ENCODE results near the gene CATSPER3. TPM values are rescaled to one million over a fixed set of nuclear protein-coding genes. Genes with fewer than 3 reads are reported as not detected.

The CATSPER3 gene
- polyA plus RNA-seq (ENCODE audit: low read depth in 6 of 6), result 1 to 10 TPM in 1 of 6 donors, under 1 TPM in 3, not detected in 2; 0.31 to 1.1 (median 0.43) TPM

DNA sequence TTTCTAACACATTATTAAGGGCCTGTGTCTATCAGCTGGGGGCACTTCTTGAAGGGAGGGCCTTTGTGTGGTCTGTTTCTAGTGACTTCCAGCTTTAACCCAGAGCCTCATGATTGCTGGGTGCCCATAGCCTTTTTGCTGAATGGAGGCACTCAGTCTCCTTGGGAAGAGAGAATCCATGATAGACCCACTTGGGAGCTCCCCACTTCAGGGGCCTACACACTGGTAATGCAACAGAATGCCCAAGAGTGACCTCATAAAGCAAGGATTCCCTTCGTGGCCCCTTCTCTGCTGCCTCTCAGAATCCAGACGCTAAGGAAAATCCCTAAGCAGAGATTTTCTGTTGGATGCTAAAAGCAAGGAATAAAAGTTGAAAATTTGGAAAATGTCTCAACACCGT lies at the start of gene CATSPER3:
Gene CATSPER3 (plus strand): TSS at position 301 of the 400 bp plus-strand sequence. CDS start 85 bp downstream, at position 386.
- Mint-ChIP-seq H3K9me3 (no peaks in the 10 kb centered on the region), H3K27me3 (no peaks in the 10 kb centered on the region), H3K4me1 (no peaks in the 10 kb centered on the region), H3K27ac (peak within 1 kb of the TSS in 2 of 6 donors; percentile 3 to 68), H3K36me3 (peaks cover 5 to 12% of the 10 kb centered on the region in 2 donors), H3K4me3 (no peak within 1 kb of the TSS)
- DNase-seq, result no peak
- ATAC-seq (ENCODE audit: low read depth in 2 of 2), result no peak

- Mint-ChIP-seq H3K27me3 (no peaks in the 10 kb centered on the region), H3K9me3 (no peaks in the 10 kb centered on the region), H3K27ac (no peak overlapping the region), H3K4me1 (peaks cover 0 to 3% (median 0%) of the 10 kb centered on the region in 3 donors), H3K4me3 (peak overlapping the region in 1 of 8 donors; percentile 74), H3K36me3 (peaks cover 8 to 11% of the 10 kb centered on the region in 2 donors)
- ATAC-seq (ENCODE audit: low read depth in 2 of 2) (no peak), DNase-seq (no peak)
Observed at GRCh38 chr5:134918861-134919260, 48.8 kb upstream of the CATSPER3 start.

DNA sequence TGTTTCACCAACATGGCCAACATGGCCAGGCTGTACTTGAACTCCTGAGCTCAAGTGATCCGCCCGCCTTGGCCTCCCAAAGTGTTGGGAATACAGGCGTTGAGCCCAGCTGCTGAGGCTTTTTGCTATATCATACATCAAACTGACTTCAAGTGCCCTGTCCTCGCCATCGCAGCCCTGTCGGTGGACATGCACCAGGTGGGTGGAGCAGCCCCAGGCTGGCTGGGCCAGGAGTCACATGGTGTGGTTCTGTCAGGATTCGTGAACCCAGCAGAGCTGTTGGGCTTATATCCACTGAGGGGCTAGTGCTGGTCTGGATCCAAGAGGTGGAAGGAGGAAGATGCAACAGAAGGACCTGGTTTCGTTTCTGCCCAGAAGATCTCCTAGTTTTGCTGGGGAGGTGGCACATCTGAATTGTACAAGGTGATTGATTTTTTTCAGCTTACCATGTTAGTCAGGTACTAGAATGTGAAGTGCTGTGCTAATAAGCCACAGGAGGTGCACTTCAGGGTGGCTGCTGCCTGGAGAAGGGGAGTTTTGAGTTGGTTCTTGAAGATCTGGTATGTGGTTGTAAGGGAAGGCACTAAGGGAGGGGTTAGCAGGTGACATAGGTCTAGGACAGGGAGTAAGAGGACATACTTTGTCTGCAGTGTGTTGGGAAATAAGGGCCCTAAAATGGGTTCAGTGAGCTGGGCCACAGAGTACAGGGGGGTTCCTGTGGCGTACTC lies 46.7 kb upstream of the CATSPER3 start:
- Mint-ChIP-seq H3K27ac (no peak overlapping the region), H3K27me3 (no peaks in the 10 kb centered on the region), H3K4me1 (peaks cover 0 to 3% (median 0%) of the 10 kb centered on the region in 3 donors), H3K36me3 (peaks cover 8 to 11% of the 10 kb centered on the region in 2 donors), H3K9me3 (no peaks in the 10 kb centered on the region), H3K4me3 (no peak overlapping the region)
- DNase-seq (no peak), ATAC-seq (ENCODE audit: low read depth in 2 of 2) (no peak)

GRCh38 chr5:134932508-134932907 lies 35.2 kb upstream of the CATSPER3 start:
- Mint-ChIP-seq H3K36me3 (peaks cover 5 to 8% of the 10 kb centered on the region in 2 donors), H3K4me3 (no peak overlapping the region), H3K4me1 (peaks cover 0 to 7% (median 5%) of the 10 kb centered on the region in 3 donors), H3K27ac (peak overlapping the region in 1 of 6 donors; percentile 15), H3K9me3 (no peaks in the 10 kb centered on the region), H3K27me3 (no peaks in the 10 kb centered on the region)
- no peak for DNase-seq
- ATAC-seq (ENCODE audit: low read depth in 2 of 2), result no peak

DNA sequence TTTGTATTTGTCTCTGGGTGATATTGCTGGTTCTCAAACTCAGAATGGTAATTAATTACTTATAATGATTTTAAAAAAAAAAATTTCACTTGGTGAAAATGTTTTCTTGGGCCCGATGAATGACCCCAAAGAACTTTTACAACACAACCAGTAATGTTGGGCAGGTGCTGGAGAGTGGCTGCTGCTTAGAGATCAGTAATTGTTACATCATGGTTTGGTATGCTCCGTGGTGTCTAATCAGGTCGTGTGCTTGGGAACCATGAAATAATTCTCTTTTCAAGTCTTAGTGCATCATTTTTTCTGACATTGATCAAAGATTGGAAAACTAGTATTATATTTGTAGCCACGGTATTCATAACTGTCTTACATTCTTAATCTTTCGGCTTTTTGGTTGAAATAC lies 33.5 kb upstream of the CATSPER3 start:
- no peak for ATAC-seq (ENCODE audit: low read depth in 2 of 2)
- Mint-ChIP-seq H3K9me3 (no peaks in the 10 kb centered on the region), H3K4me1 (peaks cover 0 to 5% (median 0%) of the 10 kb centered on the region in 3 donors), H3K4me3 (no peak overlapping the region), H3K36me3 (peaks cover under 1 to 5% of the 10 kb centered on the region in 2 donors), H3K27ac (no peak overlapping the region), H3K27me3 (no peaks in the 10 kb centered on the region)
- no peak for DNase-seq

- H3K27me3 Mint-ChIP-seq, result no peaks in the 10 kb centered on the region
- no peak for ATAC-seq (ENCODE audit: low read depth in 2 of 2)
- no peak for DNase-seq
- peaks cover 0 to 5% of the 10 kb centered on the region in 2 donors for H3K36me3 Mint-ChIP-seq
- no peaks in the 10 kb centered on the region for H3K4me1 Mint-ChIP-seq
- H3K9me3 Mint-ChIP-seq, result no peaks in the 10 kb centered on the region
- H3K27ac Mint-ChIP-seq, result no peak overlapping the region
- H3K4me3 Mint-ChIP-seq, result no peak overlapping the region
Observed at GRCh38 chr5:134935711-134936602, 31.8 kb upstream of the CATSPER3 start.

- Mint-ChIP-seq H3K4me1 (no peaks in the 10 kb centered on the region), H3K9me3 (no peaks in the 10 kb centered on the region), H3K27ac (no peak overlapping the region), H3K4me3 (no peak overlapping the region), H3K36me3 (peaks cover 0 to 5% of the 10 kb centered on the region in 2 donors), H3K27me3 (no peaks in the 10 kb centered on the region)
- DNase-seq, result no peak
- no peak for ATAC-seq (ENCODE audit: low read depth in 2 of 2)
Observed at GRCh38 chr5:134937526-134937925, 30.2 kb upstream of the CATSPER3 start.

DNA sequence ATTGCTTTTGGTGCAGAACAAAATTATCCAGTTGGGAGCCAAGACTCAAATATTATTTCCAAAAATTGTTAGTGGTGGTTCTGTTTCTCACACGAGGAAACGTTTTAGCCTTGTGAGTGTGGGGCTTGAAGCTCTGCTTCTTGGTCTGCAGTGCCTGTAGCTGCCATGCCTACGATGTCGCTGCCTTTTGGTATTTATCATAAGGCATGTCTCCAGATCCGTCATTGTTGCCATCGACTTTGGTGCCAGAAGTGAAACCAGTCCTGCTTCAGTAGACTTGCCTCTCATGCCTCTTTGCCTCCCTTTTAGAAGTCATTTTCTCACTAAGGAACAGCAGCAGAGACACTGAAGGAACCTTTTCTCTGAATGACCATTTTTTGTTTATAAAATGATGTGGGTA lies 29.7 kb upstream of the CATSPER3 start:
- no peaks in the 10 kb centered on the region for H3K4me1 Mint-ChIP-seq

GRCh38 chr5:134939500-134939899 lies 28.2 kb upstream of the CATSPER3 start:
- Mint-ChIP-seq H3K36me3 (peaks cover 0 to 5% of the 10 kb centered on the region in 2 donors), H3K27me3 (no peaks in the 10 kb centered on the region), H3K27ac (no peak overlapping the region), H3K4me3 (no peak overlapping the region), H3K9me3 (no peaks in the 10 kb centered on the region), H3K4me1 (peaks cover 0 to 3% (median 0%) of the 10 kb centered on the region in 3 donors)
- ATAC-seq (ENCODE audit: low read depth in 2 of 2), result no peak
- no peak for DNase-seq

More for the DNA sequence above, 29.7 kb upstream of the CATSPER3 start:
- Mint-ChIP-seq H3K27ac (no peak overlapping the region), H3K4me3 (no peak overlapping the region), H3K27me3 (no peaks in the 10 kb centered on the region), H3K9me3 (no peaks in the 10 kb centered on the region), H3K36me3 (peaks cover 0 to 5% of the 10 kb centered on the region in 2 donors)
- DNase-seq, result no peak
- ATAC-seq (ENCODE audit: low read depth in 2 of 2), result no peak

DNA sequence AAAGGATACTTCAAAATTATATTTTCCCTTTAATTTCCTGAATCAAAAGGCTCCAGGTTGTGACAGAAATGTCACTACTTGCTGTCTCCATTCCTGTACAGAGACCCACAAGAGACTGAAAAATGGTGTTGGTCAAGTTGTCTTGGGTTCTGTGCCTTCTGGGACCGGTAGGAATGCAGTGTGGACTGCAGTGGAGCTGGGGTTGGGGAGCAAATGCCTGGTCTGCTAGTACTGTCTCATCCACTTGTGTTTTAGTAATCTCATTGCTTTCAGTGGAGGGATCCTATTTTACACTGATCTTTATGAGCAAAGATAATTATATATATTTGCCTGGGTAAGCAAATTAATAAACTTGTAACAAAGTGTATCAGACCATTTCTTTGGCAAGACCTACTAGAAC lies 24.2 kb upstream of the CATSPER3 start:
- Mint-ChIP-seq H3K36me3 (no peaks in the 10 kb centered on the region), H3K27me3 (no peaks in the 10 kb centered on the region), H3K4me3 (no peak overlapping the region), H3K4me1 (peaks cover 0 to 3% (median 0%) of the 10 kb centered on the region in 3 donors), H3K27ac (no peak overlapping the region), H3K9me3 (no peaks in the 10 kb centered on the region)
- ATAC-seq (ENCODE audit: low read depth in 2 of 2) (no peak), DNase-seq (no peak)

DNA sequence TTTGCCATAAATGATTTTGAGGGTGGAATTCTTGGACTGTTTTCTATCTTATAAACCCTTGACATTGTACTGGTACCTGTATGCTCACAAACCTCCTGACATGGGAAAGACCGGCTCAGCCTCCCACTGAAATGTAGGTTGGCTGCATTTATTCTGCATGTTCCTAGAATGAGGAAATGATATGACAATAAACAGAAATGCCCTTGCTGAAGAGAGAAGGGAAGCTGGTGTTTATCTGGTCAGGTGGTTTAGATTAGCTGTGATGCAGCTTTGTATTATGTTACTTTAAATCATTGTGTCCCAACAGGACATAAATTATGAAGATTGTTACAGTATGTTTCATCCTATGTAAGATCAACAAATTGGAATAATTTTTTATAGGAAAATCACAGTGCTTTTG lies 23.1 kb upstream of the CATSPER3 start:
- Mint-ChIP-seq H3K36me3 (no peaks in the 10 kb centered on the region), H3K27ac (no peak overlapping the region), H3K4me3 (no peak overlapping the region), H3K27me3 (no peaks in the 10 kb centered on the region), H3K4me1 (peaks cover 0 to 3% (median 0%) of the 10 kb centered on the region in 3 donors), H3K9me3 (no peaks in the 10 kb centered on the region)
- DNase-seq, result no peak
- no peak for ATAC-seq (ENCODE audit: low read depth in 2 of 2)

DNA sequence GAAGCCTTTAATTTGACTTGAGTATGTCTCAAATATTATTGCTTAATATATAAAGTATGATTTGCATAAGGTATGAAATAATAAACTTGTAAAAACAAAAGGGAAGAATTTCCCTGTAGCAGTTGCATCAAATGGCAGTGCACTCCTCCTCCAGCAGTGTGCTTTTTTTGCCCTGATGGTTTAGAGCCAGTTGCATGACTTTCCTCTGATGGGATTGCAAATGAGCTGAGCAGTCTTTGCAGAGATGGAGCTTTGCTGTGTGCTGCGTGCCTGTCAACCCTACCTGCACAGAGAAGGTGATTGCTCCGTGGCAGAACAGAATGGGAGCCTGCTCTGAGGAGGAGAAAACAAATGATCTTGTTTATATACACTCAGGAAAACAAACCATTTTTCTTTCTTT lies 22.7 kb upstream of the CATSPER3 start:
- no peaks in the 10 kb centered on the region for H3K36me3 Mint-ChIP-seq

DNA sequence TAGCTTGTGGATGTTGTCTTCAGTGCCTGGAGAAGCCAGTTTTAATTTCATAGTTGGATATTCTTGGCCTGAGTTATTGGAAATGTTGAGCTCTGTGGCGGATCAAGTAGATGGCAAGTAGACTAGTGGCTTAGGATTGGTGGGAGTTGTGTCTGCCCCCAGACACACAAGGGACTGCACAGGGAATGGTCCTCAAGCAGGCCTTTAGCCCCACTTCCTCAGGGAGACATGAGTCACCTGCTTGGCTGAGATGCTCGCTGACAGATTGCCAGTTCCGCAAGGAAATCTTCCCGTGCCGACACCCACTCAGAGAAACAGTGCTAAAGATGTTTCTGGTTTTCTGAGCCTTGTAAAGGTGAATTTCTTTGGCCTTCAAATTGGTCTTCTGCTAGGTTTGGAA lies 18.8 kb upstream of the CATSPER3 start:
- Mint-ChIP-seq H3K9me3 (peaks cover 0 to 14% (median 2%) of the 10 kb centered on the region in 7 donors), H3K36me3 (peaks cover 0 to under 1% of the 10 kb centered on the region in 2 donors), H3K27ac (no peak overlapping the region), H3K4me1 (no peaks in the 10 kb centered on the region), H3K27me3 (no peaks in the 10 kb centered on the region), H3K4me3 (no peak overlapping the region)
- no peak for DNase-seq
- no peak for ATAC-seq (ENCODE audit: low read depth in 2 of 2)

More for the DNA sequence above, 22.7 kb upstream of the CATSPER3 start:
- DNase-seq, result no peak
- ATAC-seq (ENCODE audit: low read depth in 2 of 2), result no peak
- Mint-ChIP-seq H3K4me1 (peaks cover 0 to 3% (median 0%) of the 10 kb centered on the region in 3 donors), H3K9me3 (no peaks in the 10 kb centered on the region), H3K27ac (no peak overlapping the region), H3K4me3 (no peak overlapping the region), H3K27me3 (no peaks in the 10 kb centered on the region)
